GM12865 (cell line): ENCODE results near the gene SHD.
"Not testable (repeated sequence)": the region's sequence is repeated elsewhere in the genome, so short reads cannot be mapped to it uniquely, and the experiment has no call there.

Source experiments
- DNase-seq: peaks from one replicate; pipeline ENCODE4 v3.0.0; 2010; ENCODE audit warnings: low read depth
- H3K4me3 ChIP-seq: 2 replicates; pipeline ENCODE4 v1.5.1; 2011; ENCODE audit warnings: mild to moderate bottlenecking, low read depth, low read length, control low read depth
- TF ChIP-seq, protein P1 (sequence below): IDR thresholded peaks from 2 replicates; pipeline ENCODE4 v1.5.1; 2011; ENCODE audit warnings: low read length, control low read depth, low read depth, inconsistent platforms; ENCODE audit not compliant: insufficient read depth; ENCODE audit errors: missing control alignments

Gene SHD, protein sequence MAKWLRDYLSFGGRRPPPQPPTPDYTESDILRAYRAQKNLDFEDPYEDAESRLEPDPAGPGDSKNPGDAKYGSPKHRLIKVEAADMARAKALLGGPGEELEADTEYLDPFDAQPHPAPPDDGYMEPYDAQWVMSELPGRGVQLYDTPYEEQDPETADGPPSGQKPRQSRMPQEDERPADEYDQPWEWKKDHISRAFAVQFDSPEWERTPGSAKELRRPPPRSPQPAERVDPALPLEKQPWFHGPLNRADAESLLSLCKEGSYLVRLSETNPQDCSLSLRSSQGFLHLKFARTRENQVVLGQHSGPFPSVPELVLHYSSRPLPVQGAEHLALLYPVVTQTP

DNA sequence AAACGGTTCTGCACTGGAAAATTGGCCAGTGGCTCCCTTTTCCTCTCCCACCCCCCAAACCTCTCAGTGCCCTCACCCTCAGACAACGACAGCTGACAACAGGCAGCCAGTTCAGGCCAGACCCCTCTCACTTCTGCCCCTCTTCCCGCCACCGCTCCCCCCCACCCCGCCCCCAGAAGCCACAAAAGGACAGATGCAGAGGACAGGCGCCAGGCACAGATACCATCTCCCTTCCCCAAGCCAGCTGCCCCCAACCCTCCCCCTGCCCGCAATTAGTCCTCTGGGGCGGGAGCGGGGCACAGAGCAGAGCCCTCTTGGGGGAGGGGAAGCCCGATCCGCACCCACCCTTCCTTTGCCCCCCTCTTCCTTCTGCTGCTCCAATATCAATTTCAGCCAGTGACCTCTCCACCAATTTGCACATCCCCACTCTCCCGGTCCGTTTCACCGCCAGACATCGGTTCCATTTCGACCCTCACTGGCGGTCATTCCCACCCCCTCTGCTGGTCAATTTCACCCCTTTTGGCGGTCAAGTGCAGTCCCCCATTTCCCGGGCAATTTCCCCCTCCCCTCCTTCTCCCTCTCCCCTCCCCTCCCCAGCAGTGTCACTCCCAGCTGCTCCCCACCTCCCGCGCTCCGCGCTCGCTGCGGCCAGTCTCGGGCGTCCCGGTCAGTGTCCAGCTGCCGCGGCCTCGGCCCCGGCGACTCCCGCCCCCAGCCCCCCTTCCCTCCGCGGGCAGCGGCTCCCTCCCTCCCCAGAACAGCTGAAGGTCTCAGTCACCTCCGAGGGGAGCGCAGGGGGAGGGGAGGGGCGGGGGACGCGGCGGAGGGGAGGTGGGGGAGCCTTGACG lies at the start of gene SHD:
TSS of gene SHD (plus strand) at position 848 of the 848 bp plus-strand sequence. CDS start 798 bp downstream, outside the sequence.
- TF ChIP-seq, protein P1, sequence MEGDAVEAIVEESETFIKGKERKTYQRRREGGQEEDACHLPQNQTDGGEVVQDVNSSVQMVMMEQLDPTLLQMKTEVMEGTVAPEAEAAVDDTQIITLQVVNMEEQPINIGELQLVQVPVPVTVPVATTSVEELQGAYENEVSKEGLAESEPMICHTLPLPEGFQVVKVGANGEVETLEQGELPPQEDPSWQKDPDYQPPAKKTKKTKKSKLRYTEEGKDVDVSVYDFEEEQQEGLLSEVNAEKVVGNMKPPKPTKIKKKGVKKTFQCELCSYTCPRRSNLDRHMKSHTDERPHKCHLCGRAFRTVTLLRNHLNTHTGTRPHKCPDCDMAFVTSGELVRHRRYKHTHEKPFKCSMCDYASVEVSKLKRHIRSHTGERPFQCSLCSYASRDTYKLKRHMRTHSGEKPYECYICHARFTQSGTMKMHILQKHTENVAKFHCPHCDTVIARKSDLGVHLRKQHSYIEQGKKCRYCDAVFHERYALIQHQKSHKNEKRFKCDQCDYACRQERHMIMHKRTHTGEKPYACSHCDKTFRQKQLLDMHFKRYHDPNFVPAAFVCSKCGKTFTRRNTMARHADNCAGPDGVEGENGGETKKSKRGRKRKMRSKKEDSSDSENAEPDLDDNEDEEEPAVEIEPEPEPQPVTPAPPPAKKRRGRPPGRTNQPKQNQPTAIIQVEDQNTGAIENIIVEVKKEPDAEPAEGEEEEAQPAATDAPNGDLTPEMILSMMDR: no peak
- H3K4me3 ChIP-seq: no peak within 1 kb of the TSS

DNA sequence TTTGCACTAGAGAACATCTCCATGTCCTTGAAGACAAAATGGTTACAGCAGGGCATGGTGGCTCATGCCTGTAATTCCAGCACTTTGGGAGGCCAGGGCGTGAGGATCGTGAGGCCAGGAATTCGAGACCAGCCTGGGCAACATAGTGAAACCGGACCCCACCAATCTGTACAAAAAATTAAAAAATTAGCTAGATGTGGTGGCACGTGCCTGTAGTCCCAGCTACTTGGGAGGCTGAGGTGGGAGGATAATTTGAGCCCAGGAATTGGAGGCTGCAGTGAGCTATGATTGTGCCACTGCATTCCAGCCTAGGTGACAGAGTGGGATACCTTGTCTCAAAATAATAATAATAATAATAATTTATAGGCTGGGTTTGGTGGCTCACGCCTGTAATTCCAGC lies 48.8 kb upstream of the SHD start:
- peak overlapping the region; percentile 94 for H3K4me3 ChIP-seq
- DNase-seq: not testable (repeated sequence)

More for the DNA sequence above, at the start of gene SHD:
- DNase-seq: no peak

DNA sequence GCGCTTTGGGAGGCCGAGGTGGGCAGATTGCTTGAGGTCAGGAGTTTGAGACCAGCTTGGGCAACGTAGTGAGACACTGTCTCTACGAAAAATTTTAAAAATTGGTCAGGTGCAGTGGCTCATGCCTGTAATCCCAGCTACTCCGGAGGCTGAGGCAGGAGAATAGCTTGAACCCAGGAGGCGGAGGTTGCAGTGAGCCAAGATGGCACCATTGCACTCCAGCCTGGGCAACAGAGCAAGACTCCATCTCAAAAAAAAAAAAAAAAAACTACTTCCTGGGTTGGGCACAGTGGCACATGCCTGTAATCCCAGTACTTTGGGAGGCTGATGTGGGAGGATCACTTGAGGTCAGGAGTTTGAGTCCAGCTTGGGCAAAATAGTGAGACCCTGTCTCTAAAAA lies 47.5 kb upstream of the SHD start:
- not testable (repeated sequence) for DNase-seq

DNA sequence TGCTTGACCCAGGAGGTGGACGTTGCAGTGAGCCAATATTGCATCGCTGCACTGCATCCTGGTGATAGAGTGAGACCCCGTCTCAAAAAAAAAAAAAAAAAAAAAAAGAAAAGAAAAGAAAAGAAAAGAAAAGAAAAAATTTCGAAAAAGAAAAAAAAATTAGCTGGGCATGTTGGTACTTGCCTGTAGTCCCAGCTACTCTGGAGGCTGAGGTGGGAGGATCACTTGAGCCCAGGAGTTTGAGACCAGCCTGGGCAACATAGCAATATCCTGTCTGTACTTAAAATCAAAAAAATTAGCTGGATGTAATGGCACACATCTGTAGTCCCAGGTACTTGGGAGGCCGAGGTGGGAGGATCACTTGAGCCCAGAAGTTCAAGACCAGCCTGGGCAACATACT lies 46.9 kb upstream of the SHD start:
- DNase-seq: not testable (repeated sequence)
- H3K4me3 ChIP-seq: peak overlapping the region; percentile 94

More for the DNA sequence above, 47.5 kb upstream of the SHD start:
- peak overlapping the region; percentile 94 for H3K4me3 ChIP-seq

DNA sequence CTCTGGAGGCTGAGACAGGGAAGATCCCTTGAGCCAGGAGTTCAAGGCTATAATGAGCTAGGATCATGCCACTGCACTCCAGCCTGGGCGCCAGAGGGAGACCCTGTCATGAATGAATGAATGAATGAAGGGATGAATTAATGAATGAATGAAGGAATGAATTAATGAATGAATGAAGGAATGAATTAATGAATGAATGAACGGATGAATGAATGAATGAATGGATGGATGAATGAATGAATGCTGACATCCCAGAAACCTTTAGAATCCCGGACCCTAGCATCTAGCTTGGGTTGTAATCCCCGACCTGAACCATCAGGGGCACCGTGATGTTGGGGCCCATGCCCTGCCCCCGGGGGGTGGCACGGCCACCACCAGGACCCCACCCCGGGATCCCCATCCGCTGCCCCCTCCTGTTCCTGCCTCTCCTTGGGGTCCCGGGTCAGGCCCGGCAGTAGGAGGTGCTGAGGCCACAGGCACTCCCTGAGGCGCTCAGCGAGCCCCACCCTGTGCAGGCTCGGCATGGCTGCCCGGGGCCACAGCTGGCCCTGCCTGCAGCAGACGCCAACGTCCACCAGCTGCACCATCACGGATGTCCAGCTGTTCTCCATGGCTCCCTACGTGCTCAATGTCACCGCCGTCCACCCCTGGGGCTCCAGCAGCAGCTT lies 46.3 kb upstream of the SHD start:
- peak; percentile 43 for DNase-seq
- H3K4me3 ChIP-seq: peak overlapping the region; percentile 94
- TF ChIP-seq, protein P1: no peak

DNA sequence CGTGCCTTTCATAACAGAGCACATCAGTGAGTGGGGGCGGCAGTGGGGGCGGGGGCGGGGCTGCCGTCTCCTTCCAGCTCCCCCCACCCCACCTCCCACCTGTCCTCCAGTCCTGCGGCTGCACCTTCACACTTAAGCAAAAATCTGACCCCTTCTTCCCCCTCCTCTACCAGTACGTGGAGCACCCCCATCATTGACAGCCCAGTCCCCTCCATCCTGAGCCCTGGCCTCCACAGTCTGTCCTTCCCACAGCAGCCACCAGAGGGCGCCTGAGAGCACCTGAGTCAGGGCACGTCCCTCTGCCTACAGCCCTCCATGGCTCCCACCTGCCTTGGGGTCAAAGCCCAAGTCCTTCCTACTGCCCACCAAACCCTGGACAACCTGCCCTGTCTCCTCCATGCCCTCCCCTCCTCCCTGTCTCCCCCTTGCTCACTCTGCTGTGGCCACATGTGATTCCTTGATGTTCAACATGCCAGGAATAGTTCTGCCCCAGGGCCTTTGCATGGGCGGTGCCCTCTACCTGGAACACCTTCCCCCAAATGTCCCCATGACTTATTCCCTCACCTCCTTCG lies 45.7 kb upstream of the SHD start:
- DNase-seq: peak; percentile 78
- H3K4me3 ChIP-seq: peak overlapping the region; percentile 94; the same call in 1 of the 2 replicates
- TF ChIP-seq, protein P1: peak; percentile 97

DNA sequence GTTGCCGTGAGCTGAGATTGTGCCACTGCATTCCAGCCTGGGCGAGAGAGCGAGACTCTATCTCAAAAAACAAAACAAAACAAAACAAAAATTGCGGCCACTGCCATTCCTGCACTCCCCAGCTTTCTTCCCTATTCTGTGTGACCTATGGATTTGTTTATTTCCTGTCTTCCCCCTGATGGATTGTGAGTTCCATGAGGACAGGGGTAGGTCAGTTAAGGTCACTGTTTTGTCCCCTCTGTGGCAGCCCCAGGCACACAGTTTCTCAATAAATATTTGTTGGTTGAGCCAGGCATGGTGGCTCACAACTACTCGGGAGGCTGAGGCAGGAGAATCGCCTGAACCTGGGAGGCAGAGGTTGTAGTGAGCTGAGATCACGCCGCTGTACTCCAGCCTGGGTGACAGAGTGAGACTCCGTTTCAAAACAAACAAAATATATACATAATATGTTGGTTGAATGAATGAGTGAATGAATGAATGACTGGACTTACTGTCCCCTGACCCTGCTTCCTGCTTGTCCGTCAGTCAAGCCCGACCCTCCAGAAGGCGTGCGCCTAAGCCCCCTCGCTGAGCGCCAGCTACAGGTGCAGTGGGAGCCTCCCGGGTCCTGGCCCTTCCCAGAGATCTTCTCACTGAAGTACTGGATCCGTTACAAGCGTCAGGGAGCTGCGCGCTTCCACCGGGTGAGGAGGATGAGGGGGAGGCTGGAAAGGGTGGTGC lies 44.8 kb upstream of the SHD start:
- DNase-seq: no peak
- no peak overlapping the region for H3K4me3 ChIP-seq
- TF ChIP-seq, protein P1: no peak
